Measurements from ENCODE around the gene ENPP3.

ENPP3 gene

DNA sequence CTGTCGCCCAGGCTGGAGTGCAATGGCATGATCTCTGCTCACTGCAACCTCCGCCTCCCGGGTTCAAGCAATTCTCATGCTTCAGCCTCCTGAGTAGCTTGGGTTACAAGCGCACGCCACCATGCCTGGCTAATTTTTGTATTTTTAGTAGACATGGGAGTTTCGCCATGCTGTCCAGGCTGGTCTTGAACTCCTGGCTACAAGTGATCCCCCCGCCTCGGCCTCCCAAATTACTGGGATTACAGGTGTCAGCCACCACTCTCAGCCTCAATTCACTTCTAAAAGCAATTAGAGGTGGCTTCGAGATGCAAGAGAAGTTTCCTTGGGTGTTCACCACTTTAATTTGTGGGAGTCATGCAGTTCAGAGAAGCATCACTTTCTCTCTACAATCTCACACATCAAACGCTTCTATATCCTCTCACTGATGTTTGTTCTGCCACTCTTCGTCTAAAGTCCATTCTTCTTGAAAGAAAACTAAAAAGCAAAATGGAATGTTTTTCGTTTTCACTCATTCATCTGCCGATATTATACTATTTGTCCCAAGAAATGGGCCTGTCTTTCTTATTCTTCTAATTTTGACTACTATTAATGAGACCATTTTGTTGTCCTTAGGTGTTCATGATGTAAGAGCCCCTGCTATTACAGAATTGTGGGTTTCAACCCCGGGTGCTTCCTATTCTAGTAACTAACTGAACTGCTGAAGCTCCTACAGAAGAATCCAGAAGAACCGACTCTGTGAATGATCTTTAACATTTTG, 132.5 kb downstream of the ENPP3 start:
- no peak for DNase-seq

DNA sequence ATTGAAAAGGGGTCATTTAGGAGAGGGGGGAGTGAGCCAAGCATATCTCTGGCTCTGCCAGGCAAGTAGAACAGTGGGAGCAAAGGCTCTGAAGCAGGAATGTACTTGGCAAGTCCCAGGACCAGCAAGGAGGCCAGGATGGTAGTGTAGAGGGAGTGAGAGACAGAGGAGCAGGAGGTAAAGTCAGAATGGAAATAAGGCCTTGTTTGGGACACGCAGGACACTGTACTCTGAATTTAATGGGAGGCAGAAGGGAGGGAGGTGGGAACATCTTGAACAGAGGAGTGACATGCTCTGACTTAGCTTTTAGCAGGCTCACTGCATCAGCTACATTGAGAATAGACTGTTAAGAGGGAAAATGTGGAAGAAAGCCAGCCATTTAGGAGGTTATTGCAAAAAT, 133.7 kb downstream of the ENPP3 start:
- no peak for DNase-seq

DNA sequence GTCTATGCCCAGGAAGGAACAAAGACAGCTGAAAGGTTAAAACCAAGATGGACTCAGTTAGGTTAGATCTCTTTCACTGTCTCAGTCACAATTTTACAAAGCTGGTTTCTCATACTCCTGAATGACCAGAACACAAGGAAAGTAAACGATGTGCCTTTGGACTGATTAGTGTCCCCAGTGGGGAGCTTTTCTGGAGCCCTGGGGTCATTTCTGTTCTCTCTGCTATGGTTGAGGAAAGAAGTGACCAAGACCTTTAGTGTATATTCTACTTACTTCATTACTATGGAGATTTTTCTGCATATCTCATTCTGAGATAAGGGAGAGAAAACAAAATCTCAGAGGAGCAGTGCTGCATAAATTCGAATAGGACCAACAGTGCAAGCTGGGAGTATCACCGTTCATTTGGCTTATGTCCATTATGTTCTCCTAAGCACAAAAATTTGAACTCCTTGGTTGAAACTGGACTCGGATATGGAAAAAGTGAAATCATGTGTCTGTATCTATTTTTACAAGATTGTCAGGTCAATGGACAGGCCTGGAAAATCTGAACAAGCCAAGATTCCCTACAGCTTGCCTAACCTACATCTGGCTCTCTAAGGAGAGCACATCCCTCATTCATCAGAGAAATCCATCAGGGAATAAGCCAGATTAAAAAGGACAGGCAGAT, 136.3 kb downstream of the ENPP3 start:
- no peak for DNase-seq

DNA sequence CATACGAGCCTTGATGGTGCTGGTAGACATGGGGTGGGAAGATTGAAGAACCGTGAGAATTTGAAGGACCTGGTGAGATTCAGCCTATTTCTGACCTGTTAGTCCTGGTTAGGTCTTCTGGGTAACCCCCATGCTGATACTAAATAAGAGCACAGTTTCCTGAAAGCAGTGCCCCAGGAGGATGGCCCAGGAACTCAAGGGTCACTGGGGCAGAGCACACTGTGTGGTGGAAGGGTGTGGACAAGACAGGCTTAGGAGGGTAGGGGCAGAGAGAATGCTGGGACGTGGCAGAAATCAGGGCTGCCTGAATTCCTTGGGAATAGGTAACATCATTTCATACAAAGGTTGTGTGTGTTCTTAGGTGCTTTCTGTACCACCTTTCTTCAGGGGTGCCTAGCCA, 138.8 kb downstream of the ENPP3 start:
- DNase-seq = no peak

DNA sequence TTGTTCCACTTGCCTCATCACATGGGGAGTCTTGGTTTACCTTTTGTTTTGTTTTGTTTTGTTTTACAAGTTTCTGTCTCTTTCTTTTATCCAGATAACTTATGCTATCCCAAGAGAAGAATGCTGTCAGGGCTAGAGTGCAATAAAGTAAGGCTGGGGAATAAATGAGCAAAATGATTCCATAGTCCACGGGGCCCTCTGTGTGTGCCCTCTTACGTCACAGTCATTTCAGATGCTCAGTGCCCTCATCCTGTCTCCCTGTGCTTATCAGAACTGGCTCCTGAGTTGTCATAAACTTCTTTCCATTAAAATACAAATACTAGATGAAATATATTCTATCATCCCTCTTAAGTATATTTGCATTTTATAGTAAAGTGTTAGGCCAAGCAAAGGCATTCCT, 139.9 kb downstream of the ENPP3 start:
- no peak for DNase-seq

DNA sequence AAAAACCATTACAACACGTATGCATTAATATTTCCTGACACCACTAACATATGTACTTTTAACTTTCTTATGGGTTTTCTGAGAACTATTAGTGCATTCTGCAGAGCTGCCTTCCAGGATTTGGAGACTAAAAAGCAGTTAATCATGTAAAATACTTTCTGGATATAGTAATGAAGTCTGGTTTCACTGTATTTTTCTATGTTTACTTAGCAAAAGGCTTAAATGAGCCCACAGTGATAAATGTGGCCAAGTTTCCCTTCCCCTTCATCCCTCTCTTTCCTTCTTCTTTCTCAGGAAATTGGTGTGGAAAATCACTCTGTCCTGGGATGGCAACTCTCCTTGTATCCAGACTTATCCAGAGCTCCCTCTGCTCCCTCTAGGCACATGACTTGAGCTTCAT, 141.1 kb downstream of the ENPP3 start:
- no peak for DNase-seq

DNA sequence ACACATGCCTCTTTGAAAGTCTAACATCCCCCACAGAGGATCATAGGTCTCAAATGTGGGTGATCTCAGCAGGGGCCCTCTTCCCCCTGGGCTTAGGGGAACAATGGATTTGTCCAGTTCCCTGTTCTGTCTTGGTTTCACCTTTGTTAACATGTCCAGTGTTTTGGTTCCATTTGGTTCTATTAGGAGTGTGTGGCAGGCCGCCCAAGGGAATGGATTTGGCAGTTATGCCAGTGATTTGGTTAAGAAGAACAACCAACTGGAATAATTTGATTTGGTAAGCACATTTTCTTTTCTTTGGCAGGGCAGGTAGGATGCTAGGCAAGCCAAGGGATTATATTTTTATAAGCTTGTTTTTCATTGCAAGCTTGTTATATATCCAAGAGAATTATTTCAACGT, 142.2 kb downstream of the ENPP3 start:
- DNase-seq = no peak

DNA sequence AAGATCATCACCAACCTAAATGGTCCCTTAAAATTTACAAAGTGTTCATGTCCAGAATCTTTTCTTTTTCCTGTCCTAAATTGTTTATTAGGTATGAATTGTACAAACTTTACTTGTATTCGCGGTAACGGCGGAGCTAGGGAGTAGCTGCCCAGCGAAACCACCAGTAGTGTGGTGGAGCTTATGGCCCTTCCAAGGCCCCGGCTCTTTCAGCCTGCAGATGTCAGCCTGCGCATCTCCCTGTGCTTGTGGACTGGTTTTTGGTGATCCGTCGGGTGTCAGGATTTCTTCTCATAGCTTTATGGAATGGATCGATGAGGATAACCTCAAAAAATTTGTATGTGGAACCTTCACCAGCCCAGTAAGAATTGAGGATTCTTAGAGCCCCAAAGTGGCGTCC, 143.5 kb downstream of the ENPP3 start:
- DNase-seq = no peak

DNA sequence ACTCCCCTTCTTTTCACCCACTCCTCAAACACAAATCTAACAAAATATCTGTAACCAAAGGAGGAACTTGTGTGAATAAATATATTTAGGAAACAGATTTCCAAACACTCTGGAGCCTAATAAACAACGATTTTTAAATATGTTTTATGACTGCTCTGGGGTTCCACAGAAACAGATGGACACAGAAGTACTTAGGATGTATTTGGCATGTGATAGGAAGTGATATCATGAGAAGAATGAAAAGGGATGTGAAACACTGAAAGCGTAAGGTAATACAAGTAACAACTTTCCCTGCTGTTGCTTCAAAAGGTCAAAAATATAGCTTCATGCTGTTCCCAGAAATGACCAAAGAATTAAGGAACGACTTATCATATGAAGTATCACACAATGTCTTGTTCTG, 144.6 kb downstream of the ENPP3 start:
- no peak for DNase-seq

DNA sequence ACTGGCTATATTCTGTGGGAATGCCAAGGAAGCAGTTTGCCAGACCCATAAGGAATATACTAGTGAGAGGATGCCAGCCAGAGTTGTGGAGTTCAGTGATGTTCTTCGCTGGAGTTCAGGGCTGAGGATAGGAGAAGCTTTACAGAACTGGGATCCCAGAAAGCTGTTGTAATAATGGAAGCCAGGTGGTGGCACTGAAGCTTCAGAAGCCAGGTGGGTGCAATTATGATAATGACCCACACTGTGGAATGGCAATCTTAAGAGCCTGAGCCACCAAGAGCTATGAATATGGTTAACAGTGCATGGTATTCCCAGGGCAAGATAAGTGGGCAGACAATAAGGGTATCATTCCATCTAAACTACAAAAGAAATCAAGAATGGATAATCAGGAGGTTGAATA, 145.7 kb downstream of the ENPP3 start:
- no peak for DNase-seq

DNA sequence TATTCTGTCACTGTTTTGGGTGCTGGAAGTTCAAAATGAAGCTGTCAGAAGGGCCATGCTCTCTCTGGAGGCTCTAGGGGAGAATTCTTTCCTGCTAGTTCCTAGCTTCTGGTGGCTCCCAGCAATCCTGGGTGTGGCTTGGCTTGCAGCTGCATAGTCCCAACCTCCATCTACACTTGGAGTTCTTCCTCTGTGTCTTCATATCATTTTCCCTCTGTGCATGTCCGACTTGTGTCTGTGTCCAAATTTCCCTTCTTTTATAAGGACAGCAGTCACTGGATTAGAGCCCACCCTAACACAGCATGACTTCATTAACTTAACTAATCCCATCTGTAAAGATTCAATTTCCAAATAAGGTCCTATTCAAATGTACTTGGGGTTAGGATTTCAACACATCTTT, 147.5 kb downstream of the ENPP3 start:
- no peak for DNase-seq

DNA sequence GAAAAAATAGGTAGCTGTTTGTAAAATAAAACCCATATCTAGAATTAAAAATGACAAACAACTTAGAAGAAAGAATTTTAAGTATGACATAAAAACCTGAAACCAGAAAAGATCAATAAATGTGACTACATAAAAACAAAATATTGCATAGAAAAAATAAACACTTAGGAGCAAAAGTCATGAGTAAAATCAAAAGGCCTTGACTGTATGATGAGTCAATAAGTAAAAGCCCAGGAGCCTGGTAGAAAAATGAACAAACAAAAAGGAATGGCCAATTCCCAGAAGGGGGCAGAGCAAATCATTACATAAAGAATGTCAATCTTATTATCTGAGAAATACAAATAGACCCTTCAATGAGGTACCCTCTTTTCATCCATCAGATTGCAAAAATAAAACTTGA, 150.0 kb downstream of the ENPP3 start:
- no peak for DNase-seq

DNA sequence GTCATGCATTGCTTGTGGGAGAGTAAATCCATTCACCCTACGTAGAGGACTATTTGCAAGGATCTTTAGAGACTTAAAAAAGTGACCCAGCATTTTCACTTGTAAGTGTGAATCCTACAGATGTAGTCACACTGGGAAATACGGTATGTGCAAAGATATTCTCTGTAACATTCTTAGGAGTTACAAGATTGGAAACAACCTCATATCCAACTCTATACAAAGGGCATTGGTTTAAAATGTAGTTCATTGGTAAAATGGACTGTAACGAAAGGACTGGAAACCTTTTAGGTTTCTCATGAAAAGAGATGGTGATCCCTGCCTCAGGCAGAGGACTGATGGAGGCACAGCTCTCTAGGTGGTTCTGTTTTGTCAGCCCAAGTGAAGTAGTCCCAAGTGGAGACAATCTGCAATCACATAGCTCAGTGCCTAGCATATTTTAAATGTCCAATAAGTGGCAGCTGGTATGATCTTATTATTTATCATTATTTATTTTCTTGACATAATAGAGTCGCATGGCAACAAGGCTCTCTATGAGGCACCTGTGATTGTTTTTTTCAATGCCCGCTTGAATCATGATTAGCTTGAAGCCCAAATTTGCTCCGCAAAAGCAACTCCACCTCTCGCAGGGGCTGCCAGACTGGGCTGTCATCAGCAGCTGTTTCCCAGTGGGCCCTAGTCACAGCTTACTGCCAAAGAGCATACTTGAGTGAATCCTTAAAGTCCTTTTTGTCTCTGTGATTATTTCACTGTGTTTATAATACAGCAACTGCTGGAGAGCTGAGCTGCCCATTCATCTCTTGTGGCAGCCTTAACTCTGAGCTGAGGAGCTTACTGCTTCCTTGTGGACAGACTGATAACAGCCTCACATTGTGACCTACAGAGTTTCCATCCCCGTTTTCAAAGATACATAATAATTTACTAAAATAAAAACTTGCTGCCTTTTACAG, 150.9 kb downstream of the ENPP3 start:
- DNase-seq = no peak

DNA sequence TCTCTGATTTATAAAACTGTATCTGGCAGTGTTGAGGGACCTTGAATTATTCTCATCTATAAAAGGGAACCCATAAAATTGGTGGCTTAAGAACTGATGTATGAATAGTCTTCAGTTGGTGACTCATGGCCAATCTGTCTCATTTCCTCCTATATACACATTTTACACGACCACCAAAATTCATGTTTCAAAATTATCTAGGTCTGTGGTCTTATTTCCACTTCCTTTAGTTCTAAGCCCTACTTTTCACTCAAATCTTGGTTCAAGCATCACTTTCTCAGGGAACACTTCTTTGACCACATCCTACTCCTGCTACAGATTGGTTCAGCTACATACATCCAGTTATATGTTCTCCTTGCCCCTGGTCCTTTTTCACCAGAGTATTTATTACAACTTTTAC, 152.1 kb downstream of the ENPP3 start:
- no peak for DNase-seq

DNA sequence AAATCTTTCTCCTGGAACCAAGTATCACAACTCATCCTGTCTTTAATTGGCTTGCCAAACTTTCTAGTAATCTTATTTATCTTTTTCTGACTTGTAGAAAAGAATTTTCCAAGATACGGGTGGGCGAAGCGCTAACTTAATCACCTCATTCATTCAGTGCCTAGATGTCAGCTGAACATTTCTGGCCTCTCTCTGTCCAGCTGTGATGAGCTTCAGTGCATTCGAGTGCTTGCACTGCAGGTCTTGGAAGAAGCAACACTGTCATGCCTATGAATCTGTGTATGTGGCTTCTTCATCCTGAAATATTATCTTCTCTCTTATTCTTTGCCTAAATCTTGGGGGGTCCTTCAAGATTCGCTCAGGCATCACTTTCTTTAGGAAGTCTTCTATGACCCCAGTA, 154.4 kb downstream of the ENPP3 start:
- no peak for DNase-seq

DNA sequence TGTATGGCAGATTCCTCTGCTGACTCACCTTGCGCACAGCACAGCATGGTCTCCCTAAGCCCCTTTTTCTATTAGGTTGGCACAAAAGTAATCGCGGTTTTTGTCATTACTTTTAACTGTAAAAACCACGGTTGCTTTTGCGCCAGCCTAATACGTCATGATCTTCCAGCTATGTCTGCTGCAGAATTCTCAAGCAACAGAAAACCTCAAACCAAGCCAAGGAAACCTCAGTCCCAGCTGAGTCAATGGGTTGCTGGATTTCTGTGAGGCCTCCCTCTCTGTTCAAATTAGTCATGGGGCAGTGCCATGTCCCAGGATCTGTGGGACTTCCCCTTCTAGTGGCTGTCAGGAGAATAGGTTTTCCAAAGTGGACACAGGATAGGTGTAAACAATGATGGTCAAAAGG, 155.0 kb downstream of the ENPP3 start:
- no peak for DNase-seq

DNA sequence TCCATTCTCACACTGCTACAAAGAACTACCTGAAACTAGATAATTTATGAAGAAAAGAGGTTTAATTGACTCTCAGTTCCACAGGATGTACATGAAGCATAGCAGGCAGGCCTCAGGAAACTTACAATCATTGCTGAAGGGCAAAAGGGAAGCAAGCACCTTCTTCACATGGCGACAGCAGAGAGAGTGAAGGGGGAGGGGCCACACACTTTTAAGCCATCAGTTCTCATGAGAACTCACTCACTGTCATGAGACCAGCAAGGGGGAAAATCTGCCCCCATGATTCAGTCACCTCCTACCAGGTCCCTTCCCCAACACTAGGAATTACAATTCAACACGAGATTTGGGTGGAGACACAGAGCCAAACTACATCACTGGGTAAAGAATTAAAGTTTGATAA, 158.3 kb downstream of the ENPP3 start:
- no peak for DNase-seq
